ENCODE results near the gene RALGDS. TPM values are rescaled to one million over a fixed set of nuclear protein-coding genes. Genes with fewer than 3 reads are reported as not detected.

RALGDS gene
- total and polyA plus RNA-seq, 12 donors, result 15.6 to 45.1 (median 28.1) TPM

DNA sequence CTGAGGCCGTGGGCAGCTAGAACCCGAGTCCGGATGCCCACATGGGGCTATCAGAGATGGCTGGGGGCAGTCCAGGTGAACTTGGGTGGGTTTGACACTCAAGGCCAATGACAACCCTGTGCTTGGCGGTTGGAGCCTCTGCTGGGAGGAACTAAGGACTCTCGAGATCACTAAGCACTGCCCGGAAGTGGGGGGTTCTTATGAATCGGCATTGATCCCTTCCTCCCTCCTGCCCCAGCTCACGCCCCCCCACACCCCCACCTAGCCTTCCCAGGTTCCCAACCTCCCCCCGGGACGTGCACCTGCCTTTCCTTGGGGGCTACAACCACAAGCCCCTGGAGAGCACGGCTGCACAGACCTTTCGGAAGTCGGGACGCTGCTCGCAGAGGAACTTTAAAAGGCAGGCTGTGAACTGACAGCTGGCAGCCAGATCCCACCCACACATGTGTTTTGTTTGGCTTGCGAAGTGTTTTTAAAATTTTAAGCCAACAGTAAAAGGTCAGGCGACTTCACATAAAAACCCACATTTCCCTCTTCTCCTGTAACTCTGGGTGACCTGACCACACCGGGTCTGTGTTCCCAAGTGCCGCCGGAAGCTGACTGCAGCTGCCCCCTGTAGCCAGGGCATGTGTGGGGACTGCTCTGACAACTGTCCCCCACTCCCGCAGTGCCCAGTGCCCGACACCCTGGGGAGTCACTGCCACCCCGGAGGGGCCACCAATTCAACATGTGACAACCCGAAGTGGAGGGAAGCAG is 5.1 kb upstream of the RALGDS start:
- Histone ChIP-seq H3K27ac (peak overlapping the region; percentile 29 to 93 (median 65)), H3K4me1 (peaks cover 38 to 80% (median 68%) of the 10 kb centered on the region in 9 donors), H3K4me3 (peak overlapping the region in 9 of 10 donors; percentile 1 to 32 (median 23)), H3K9me3 (no peaks in the 10 kb centered on the region), H3K36me3 (no peaks in the 10 kb centered on the region), H3K27me3 (no peaks in the 10 kb centered on the region)
- ATAC-seq (peak in 7 of 8 donors; percentile 5 to 49 (median 21)), DNase-seq (peak; percentile 47 to 67)
- intact Hi-C loops (cut with DNase I), result no loop called here
- TF ChIP-seq, protein P1, sequence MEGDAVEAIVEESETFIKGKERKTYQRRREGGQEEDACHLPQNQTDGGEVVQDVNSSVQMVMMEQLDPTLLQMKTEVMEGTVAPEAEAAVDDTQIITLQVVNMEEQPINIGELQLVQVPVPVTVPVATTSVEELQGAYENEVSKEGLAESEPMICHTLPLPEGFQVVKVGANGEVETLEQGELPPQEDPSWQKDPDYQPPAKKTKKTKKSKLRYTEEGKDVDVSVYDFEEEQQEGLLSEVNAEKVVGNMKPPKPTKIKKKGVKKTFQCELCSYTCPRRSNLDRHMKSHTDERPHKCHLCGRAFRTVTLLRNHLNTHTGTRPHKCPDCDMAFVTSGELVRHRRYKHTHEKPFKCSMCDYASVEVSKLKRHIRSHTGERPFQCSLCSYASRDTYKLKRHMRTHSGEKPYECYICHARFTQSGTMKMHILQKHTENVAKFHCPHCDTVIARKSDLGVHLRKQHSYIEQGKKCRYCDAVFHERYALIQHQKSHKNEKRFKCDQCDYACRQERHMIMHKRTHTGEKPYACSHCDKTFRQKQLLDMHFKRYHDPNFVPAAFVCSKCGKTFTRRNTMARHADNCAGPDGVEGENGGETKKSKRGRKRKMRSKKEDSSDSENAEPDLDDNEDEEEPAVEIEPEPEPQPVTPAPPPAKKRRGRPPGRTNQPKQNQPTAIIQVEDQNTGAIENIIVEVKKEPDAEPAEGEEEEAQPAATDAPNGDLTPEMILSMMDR (IDR thresholded peaks at IDR 0.05), result no peak
- 27 to 51% methylated on average over 23 to 24 of the region's 24 CpGs for WGBS, 2 donors

DNA sequence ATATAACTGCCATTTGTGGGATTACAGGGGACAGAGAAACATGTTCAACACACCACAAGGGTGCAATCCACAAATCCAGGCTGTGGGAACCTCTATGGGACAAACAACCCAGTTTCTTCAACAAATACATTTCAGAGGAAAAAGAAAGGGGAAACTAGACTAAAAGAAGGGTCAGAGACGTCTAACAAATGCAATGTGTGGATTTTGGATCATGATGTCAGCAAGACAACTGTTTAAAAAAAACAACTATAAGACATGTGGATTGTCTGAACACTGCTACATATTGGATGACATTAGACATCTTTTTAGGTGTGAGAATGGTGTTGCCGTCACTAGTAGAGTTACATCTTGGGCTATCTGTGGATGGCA is 3.9 kb upstream of the RALGDS start:
- no peak for DNase-seq
- Histone ChIP-seq H3K36me3 (no peaks in the 10 kb centered on the region), H3K27me3 (no peaks in the 10 kb centered on the region), H3K9me3 (no peaks in the 10 kb centered on the region), H3K27ac (peak overlapping the region in 1 of 10 donors; percentile 93), H3K4me3 (no peak overlapping the region), H3K4me1 (peaks cover 39 to 83% (median 71%) of the 10 kb centered on the region in 9 donors)
- TF ChIP-seq, protein P1 (IDR thresholded peaks at IDR 0.05), result no peak
- WGBS, 2 donors, result 76 to 85% methylated on average over 2 of the region's 2 CpGs
- intact Hi-C loops (cut with DNase I), result no loop called here
- ATAC-seq, result no peak

- H3K27ac ChIP-seq, result peak overlapping the region in 1 of 10 donors; percentile 93
- peaks cover 44 to 89% (median 75%) of the 10 kb centered on the region in 9 donors for H3K4me1 ChIP-seq
Observed at GRCh38 chr9:133124123-133124906, 3.3 kb upstream of the RALGDS start.

More at GRCh38 chr9:133124123-133124906, 3.3 kb upstream of the RALGDS start:
- Histone ChIP-seq H3K9me3 (no peaks in the 10 kb centered on the region), H3K4me3 (no peak overlapping the region), H3K36me3 (no peaks in the 10 kb centered on the region), H3K27me3 (no peaks in the 10 kb centered on the region)
- intact Hi-C loops (cut with DNase I), result no loop called here
- DNase-seq, result no peak
- 90 to 96% methylated on average over 8 of the region's 8 CpGs for WGBS, 2 donors
- TF ChIP-seq, protein P1 (IDR thresholded peaks at IDR 0.05), result no peak
- no peak for ATAC-seq
